ENCODE results near the gene PPM1J. TPM values are rescaled to one million over a fixed set of nuclear protein-coding genes. Genes with fewer than 3 reads are reported as not detected.

The PPM1J gene
- total RNA-seq, 2 donors from 2014 or later = 2.3 to 2.7 TPM

DNA sequence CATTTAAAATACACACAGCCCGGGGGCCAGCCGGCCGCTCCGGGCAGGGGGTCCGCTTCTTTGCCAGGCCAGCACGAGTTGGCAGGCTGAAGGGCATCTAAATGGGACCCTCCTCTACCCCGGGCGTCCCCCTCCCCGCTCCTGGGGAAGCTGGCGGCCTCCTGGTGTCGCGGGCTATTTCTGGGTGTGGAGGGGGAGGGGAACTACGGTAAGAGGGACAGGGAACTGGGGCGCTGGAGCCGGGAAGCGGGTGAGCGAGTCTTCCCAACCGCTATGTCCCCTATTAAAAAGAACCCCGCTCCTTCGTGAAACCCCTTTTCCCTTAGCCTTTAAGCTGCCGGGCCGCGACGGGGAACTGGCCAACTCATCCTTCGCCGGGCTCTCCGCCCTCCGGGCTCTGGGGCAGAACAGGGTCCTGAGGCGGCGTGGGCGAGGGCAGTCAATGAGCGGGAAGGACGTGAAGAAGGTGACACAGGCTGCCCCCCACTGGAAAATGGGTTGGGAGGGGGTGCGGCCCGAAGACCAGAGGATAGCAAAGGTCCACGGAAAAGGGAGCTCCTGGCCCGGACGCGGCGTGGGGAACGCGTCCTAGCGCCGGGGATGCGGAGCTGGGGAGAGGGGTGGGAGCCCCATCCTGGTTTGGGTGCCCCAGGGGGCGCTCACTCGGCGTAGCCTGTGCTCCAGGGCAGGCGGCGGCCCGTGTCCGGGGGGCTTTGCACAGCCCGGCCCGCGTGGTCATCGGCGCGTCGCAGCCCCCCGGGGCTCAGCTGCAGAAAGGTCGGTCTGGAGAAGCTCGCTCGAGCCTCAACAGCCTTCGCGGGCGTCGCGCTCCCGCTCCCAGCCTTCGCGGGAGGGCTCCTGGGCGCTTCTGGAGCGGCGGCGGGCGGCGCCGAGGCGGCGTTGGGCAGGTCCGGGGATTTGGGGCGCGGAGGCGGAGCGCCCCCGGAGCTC lies 544 bp downstream of the PPM1J start:
- Histone ChIP-seq H3K9me3 (no peaks in the 10 kb centered on the region), H3K27me3 (replicated peaks; ENCODE audit: insufficient read depth) (no peaks in the 10 kb centered on the region), H3K36me3 (no peaks in the 10 kb centered on the region), H3K4me1 (ENCODE audit: control insufficient read depth in 1 of 2, low read depth in 2 of 2) (peaks cover 5 to 23% of the 10 kb centered on the region in 2 donors), H3K4me3 (peak overlapping the region; percentile 73), H3K27ac (peak overlapping the region in 1 of 2 donors; percentile 34)
- TF ChIP-seq, protein P1, sequence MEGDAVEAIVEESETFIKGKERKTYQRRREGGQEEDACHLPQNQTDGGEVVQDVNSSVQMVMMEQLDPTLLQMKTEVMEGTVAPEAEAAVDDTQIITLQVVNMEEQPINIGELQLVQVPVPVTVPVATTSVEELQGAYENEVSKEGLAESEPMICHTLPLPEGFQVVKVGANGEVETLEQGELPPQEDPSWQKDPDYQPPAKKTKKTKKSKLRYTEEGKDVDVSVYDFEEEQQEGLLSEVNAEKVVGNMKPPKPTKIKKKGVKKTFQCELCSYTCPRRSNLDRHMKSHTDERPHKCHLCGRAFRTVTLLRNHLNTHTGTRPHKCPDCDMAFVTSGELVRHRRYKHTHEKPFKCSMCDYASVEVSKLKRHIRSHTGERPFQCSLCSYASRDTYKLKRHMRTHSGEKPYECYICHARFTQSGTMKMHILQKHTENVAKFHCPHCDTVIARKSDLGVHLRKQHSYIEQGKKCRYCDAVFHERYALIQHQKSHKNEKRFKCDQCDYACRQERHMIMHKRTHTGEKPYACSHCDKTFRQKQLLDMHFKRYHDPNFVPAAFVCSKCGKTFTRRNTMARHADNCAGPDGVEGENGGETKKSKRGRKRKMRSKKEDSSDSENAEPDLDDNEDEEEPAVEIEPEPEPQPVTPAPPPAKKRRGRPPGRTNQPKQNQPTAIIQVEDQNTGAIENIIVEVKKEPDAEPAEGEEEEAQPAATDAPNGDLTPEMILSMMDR (IDR thresholded peaks at IDR 0.05) = no peak
- DNase-seq (ENCODE audit: low spot score) (no peak), ATAC-seq (ENCODE audit: insufficient number of reproducible peaks, low FRiP score, low read depth) (no peak)

DNA sequence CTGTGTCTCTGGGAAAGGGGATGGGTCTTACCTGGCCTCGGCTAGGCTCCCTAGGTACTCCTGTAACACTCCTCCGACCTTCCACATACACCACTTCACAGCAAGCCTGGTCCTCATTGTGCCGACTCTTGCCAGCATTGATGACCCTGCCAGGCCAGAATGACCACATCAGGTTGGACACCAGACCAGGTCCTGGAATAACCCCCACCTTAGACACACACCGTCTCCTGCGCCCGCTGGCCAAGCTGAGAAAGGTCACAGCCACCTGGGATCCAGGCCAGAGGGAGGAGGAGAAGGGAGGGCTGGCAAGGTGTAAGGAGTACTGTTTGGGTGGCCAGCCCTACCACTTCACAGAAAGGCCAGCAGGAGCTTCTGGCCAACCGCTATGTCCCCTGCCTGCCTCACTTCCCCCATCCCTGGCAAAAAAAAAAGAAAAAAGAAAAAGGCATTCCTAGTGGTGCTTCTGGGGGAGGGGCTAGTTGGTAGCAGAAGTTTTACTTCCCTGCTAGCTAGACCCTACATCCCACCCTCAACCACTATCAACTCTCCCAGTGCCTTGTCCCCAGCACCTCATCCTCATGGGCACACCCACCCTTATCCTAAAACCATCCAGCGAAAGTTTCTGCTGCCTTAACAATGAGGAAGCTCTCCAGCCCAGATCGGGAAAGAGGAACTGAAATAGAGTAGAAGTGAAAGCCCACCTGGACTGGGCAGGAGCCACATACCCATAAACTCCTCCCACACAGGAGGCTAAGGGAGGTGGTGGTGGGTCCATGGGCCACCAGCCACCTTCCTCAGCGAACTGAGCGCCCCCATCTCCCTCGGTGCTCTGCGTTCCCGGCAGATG lies 1.4 kb downstream of the PPM1J start:
- Histone ChIP-seq H3K27me3 (replicated peaks; ENCODE audit: insufficient read depth) (no peaks in the 10 kb centered on the region), H3K36me3 (no peaks in the 10 kb centered on the region), H3K27ac (peak overlapping the region in 1 of 2 donors; percentile 34), H3K4me1 (ENCODE audit: control insufficient read depth in 1 of 2, low read depth in 2 of 2) (peaks cover 5 to 18% of the 10 kb centered on the region in 2 donors), H3K4me3 (peak overlapping the region; percentile 73), H3K9me3 (no peaks in the 10 kb centered on the region)
- DNase-seq (ENCODE audit: low spot score) = no peak
- no peak for ATAC-seq (ENCODE audit: insufficient number of reproducible peaks, low FRiP score, low read depth)
- TF ChIP-seq, protein P1 (IDR thresholded peaks at IDR 0.05) = no peak

DNA sequence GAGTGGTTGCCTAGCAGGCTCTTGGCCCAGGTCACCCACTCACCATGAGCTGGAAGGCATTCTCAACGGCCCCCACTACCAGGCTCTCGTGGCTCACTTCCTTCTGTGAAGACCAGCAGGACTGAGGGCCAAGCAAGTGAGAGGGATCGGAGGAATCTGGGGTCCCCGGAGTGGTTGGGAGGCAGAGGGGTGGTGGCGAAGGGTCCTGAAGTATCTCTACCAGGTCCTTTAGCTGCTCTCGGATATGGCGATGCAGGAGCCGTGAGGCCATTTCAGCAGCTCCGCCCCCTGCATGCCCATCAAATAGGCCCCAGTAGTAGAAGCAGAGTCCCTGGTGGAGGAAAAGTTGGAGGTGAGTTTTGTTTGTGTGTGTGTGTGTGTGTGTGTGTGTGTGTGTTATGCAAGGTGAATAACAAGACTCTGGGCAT lies 2.4 kb downstream of the PPM1J start:
- Histone ChIP-seq H3K9me3 (no peaks in the 10 kb centered on the region), H3K4me3 (no peak overlapping the region), H3K27ac (no peak overlapping the region), H3K27me3 (replicated peaks; ENCODE audit: insufficient read depth) (no peaks in the 10 kb centered on the region), H3K4me1 (ENCODE audit: control insufficient read depth in 1 of 2, low read depth in 2 of 2) (peaks cover 0 to 19% of the 10 kb centered on the region in 2 donors), H3K36me3 (no peaks in the 10 kb centered on the region)
- DNase-seq (ENCODE audit: low spot score) (no peak), ATAC-seq (ENCODE audit: insufficient number of reproducible peaks, low FRiP score, low read depth) (no peak)
- TF ChIP-seq, protein P1 (IDR thresholded peaks at IDR 0.05) = no peak

DNA sequence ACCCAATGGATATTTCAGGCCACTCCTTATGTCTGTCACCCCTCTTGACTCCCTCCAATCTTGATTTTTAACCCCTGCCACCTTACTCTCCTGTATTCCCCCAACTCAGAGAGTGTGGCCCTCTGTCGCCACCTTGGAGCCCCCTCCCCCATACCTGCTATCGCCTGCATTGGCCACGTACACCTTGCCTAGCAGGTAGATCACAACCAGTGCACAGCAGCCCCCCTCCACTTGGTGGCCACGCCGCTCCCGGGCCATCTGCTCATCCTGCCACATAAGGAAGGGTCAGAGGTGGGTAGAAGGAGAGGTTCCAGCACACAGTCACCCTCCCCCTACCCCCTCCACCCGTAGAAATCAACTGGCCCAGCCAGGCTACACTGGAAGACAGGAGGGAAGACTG lies 2.9 kb downstream of the PPM1J start:
- DNase-seq (ENCODE audit: low spot score) (no peak), ATAC-seq (ENCODE audit: insufficient number of reproducible peaks, low FRiP score, low read depth) (no peak)
- H3K36me3 ChIP-seq = no peaks in the 10 kb centered on the region
- H3K9me3 ChIP-seq = no peaks in the 10 kb centered on the region
- no peak overlapping the region for H3K4me3 ChIP-seq
- H3K27ac ChIP-seq = no peak overlapping the region
- H3K4me1 ChIP-seq (ENCODE audit: control insufficient read depth in 1 of 2, low read depth in 2 of 2) = peaks cover 0 to 24% of the 10 kb centered on the region in 2 donors
- H3K27me3 ChIP-seq (replicated peaks; ENCODE audit: insufficient read depth) = no peaks in the 10 kb centered on the region
- TF ChIP-seq, protein P1 (IDR thresholded peaks at IDR 0.05) = no peak

DNA sequence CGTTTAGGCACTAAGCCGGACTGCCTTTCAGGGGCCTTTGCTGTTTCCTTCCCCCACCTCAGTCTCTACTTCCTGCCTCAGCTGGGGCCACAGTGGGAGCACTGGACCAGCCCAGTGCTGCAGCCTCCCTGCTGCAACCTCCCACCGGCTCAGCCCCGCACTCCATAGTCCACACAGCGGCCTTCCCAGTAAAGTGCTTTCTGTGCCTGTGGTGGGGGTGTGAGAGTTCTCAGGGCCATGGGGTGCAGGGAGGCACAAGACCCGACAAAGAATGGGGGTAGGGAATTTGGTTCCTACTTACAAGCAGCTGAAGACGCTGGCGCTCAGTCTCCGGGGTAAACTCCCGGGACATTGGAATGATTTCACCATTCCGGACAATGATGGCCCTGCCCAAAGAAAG lies 3.5 kb downstream of the PPM1J start:
- ATAC-seq (ENCODE audit: insufficient number of reproducible peaks, low FRiP score, low read depth) = no peak
- H3K4me3 ChIP-seq = no peak overlapping the region
- no peaks in the 10 kb centered on the region for H3K27me3 ChIP-seq (replicated peaks; ENCODE audit: insufficient read depth)
- H3K4me1 ChIP-seq (ENCODE audit: control insufficient read depth in 1 of 2, low read depth in 2 of 2) = peaks cover 0 to 24% of the 10 kb centered on the region in 2 donors
- no peaks in the 10 kb centered on the region for H3K9me3 ChIP-seq
- DNase-seq (ENCODE audit: low spot score) = no peak
- H3K27ac ChIP-seq = no peak overlapping the region
- TF ChIP-seq, protein P1 (IDR thresholded peaks at IDR 0.05) = no peak
- H3K36me3 ChIP-seq = no peaks in the 10 kb centered on the region

All from thoracic aorta (tissue), 2 donors.